Measurements from ENCODE around the gene ZNF266. TPM values are rescaled to one million over a fixed set of nuclear protein-coding genes. Genes with fewer than 3 reads are reported as not detected.

Gene ZNF266
- total and polyA plus RNA-seq, 10 of the 15 experiments (the other 5 are each of a cell fraction or from before 2014, with no cell fraction given): 7.7 to 67.7 (median 25.0) TPM

DNA sequence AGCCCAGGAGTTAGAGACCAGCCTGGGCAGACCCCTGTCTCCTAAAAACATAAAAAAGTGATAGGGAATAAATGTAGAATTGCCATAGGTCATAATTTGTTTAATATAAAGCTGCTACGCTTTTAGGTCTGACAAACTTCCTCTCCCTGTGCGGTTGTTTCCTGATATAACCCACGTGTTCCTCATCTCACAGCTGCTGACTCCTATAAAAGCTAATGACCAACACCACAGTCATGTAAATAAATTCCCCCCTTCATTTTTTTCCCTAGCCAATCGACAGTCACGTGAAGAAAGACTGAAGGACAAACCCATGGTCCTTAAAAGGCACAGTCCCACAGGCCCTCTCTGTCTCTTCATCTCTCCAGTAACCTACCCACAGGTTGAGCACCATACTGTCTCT lies 27.5 kb downstream of the ZNF266 start:
- POLR2A ChIA-PET: no interaction called here
- FAIRE-seq: no peak

More for the DNA sequence above, 27.5 kb downstream of the ZNF266 start:
- H3K4me1 ChIP-seq (ENCODE audit: control insufficient read depth, insufficient read depth, low read length): no peaks in the 10 kb centered on the region
- H2AFZ ChIP-seq (ENCODE audit: control insufficient read depth, low read depth, low read length): no peak overlapping the region
- H4K20me1 ChIP-seq (ENCODE audit: control insufficient read depth, insufficient read depth): no peaks in the 10 kb centered on the region
- intact Hi-C loops (cut with micrococcal nuclease; ENCODE audit: unreplicated experiment): no loop called here
- TF ChIP-seq, protein P1, sequence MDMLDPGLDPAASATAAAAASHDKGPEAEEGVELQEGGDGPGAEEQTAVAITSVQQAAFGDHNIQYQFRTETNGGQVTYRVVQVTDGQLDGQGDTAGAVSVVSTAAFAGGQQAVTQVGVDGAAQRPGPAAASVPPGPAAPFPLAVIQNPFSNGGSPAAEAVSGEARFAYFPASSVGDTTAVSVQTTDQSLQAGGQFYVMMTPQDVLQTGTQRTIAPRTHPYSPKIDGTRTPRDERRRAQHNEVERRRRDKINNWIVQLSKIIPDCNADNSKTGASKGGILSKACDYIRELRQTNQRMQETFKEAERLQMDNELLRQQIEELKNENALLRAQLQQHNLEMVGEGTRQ (IDR thresholded peaks at IDR 0.05; ENCODE audit: borderline replicate concordance, low read depth, low read length): no peak
- TF ChIP-seq EGR1 (IDR thresholded peaks at IDR 0.05; ENCODE audit: borderline replicate concordance in 1 of 2, low read depth in 2 of 2, low read length in 2 of 2): no peak
- no peak for TF ChIP-seq WRNIP1 (IDR thresholded peaks at IDR 0.05; ENCODE audit: borderline replicate concordance, low read depth, low read length)
- no peak for TF ChIP-seq EED (IDR thresholded peaks at IDR 0.05; ENCODE audit: low read depth)
- TF ChIP-seq, protein P2, sequence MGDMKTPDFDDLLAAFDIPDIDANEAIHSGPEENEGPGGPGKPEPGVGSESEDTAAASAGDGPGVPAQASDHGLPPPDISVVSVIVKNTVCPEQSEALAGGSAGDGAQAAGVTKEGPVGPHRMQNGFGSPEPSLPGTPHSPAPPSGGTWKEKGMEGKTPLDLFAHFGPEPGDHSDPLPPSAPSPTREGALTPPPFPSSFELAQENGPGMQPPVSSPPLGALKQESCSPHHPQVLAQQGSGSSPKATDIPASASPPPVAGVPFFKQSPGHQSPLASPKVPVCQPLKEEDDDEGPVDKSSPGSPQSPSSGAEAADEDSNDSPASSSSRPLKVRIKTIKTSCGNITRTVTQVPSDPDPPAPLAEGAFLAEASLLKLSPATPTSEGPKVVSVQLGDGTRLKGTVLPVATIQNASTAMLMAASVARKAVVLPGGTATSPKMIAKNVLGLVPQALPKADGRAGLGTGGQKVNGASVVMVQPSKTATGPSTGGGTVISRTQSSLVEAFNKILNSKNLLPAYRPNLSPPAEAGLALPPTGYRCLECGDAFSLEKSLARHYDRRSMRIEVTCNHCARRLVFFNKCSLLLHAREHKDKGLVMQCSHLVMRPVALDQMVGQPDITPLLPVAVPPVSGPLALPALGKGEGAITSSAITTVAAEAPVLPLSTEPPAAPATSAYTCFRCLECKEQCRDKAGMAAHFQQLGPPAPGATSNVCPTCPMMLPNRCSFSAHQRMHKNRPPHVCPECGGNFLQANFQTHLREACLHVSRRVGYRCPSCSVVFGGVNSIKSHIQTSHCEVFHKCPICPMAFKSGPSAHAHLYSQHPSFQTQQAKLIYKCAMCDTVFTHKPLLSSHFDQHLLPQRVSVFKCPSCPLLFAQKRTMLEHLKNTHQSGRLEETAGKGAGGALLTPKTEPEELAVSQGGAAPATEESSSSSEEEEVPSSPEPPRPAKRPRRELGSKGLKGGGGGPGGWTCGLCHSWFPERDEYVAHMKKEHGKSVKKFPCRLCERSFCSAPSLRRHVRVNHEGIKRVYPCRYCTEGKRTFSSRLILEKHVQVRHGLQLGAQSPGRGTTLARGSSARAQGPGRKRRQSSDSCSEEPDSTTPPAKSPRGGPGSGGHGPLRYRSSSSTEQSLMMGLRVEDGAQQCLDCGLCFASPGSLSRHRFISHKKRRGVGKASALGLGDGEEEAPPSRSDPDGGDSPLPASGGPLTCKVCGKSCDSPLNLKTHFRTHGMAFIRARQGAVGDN (IDR thresholded peaks at IDR 0.05): no peak
- no peak for TF ChIP-seq TCF3 (IDR thresholded peaks at IDR 0.05; ENCODE audit: borderline replicate concordance, insufficient read depth, low read depth, low read length)
- no peak for TF ChIP-seq TBL1XR1 (IDR thresholded peaks at IDR 0.05; ENCODE audit: low read depth, low read length)
- no peak for TF ChIP-seq ATF7 (IDR thresholded peaks at IDR 0.05; ENCODE audit: low read depth)
- no peak for TF ChIP-seq EP300 (IDR thresholded peaks at IDR 0.05; ENCODE audit: borderline replicate concordance in 1 of 2, control insufficient read depth in 1 of 2, low read depth in 2 of 2, low read length in 2 of 2)
- no peak for TF ChIP-seq STAT1 (conservative IDR thresholded peaks at IDR 0.05)
- TF ChIP-seq POLR2AphosphoS2 (IDR thresholded peaks at IDR 0.05; ENCODE audit: low read depth, low read length): no peak
- no peak for TF ChIP-seq GABPA (IDR thresholded peaks at IDR 0.05; ENCODE audit: low read depth)
- TF ChIP-seq, protein P3, sequence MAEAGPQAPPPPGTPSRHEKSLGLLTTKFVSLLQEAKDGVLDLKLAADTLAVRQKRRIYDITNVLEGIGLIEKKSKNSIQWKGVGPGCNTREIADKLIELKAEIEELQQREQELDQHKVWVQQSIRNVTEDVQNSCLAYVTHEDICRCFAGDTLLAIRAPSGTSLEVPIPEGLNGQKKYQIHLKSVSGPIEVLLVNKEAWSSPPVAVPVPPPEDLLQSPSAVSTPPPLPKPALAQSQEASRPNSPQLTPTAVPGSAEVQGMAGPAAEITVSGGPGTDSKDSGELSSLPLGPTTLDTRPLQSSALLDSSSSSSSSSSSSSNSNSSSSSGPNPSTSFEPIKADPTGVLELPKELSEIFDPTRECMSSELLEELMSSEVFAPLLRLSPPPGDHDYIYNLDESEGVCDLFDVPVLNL (IDR thresholded peaks at IDR 0.05; ENCODE audit: low read depth, low read length): no peak
- TF ChIP-seq HDAC2 (IDR thresholded peaks at IDR 0.05): no peak
- no peak for TF ChIP-seq ZSCAN29 (IDR thresholded peaks at IDR 0.05)
- no peak for TF ChIP-seq ZNF622 (IDR thresholded peaks at IDR 0.05)
- no peak for TF ChIP-seq TCF7 (IDR thresholded peaks at IDR 0.05; ENCODE audit: borderline replicate concordance)
- TF ChIP-seq BMI1 (IDR thresholded peaks at IDR 0.05; ENCODE audit: borderline replicate concordance): no peak
- TF ChIP-seq, protein P4, sequence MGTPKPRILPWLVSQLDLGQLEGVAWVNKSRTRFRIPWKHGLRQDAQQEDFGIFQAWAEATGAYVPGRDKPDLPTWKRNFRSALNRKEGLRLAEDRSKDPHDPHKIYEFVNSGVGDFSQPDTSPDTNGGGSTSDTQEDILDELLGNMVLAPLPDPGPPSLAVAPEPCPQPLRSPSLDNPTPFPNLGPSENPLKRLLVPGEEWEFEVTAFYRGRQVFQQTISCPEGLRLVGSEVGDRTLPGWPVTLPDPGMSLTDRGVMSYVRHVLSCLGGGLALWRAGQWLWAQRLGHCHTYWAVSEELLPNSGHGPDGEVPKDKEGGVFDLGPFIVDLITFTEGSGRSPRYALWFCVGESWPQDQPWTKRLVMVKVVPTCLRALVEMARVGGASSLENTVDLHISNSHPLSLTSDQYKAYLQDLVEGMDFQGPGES (IDR thresholded peaks at IDR 0.05): no peak
- ChIA-PET RAD21 (ENCODE audit: unreplicated experiment) (no interaction called here), SMC1A (ENCODE audit: uncharacterized antibody, unreplicated experiment) (no interaction called here), CTCF (no interaction called here)
- in situ Hi-C loops (cut with MboI): no loop called here
- no peak for DNase-seq (ENCODE audit: low read depth, low spot score)
- no peaks in the 10 kb centered on the region for H3K27me3 ChIP-seq (replicated peaks in 1 of 2; ENCODE audit: control insufficient read depth in 2 of 2, insufficient read depth in 2 of 2, low read length in 1 of 2)
- no peak overlapping the region for H3K27ac ChIP-seq (ENCODE audit: control insufficient read depth, insufficient read depth)
- no peak for ATAC-seq
- WGBS (ENCODE audit: insufficient coverage, insufficient replicate concordance, low lambda C conversion rate, missing lambda C conversion rate): 70% methylated on average over 5 of the region's 5 CpGs
- H3K79me2 ChIP-seq (ENCODE audit: control insufficient read depth, insufficient read depth, low read length): no peaks in the 10 kb centered on the region
- no peaks in the 10 kb centered on the region for H3K36me3 ChIP-seq (ENCODE audit: control insufficient read depth in 2 of 2, insufficient read depth in 2 of 2, low read length in 1 of 2)
- H3K4me2 ChIP-seq (ENCODE audit: control insufficient read depth, insufficient read depth): no peak overlapping the region
- H3K9me3 ChIP-seq (replicated peaks; ENCODE audit: control insufficient read depth, insufficient read depth, low read length): peaks cover 12% of the 10 kb centered on the region; the same call in 2 of the 3 replicates
- H3K4me3 ChIP-seq: no peak overlapping the region
- no peak overlapping the region for H3K9ac ChIP-seq (ENCODE audit: control insufficient read depth, insufficient read depth, low read length)
- BruUV-seq (replicated peaks): no TSS peak

Data from GM12878 (cell line).